Nephron (organoid): ENCODE data around the gene ENOPH1.
A peak's percentile ranks its signal among the peaks of the same experiment; 100 is the strongest.
"Not testable (repeated sequence)": the region's sequence is repeated elsewhere in the genome, so short reads cannot be mapped to it uniquely, and the experiment has no call there.

Experiments
- H3K27ac Mint-ChIP-seq, 3 experiments: 2 replicates each; pipeline ENCODE4 v1.8.0; 2020; ENCODE audit warnings: mixed read lengths in 3 of 3, mild to moderate bottlenecking in 2 of 3, moderate library complexity in 1 of 3
- H3K27me3 Mint-ChIP-seq: 2 replicates; pipeline ENCODE4 v1.8.0; 2021; ENCODE audit warnings: low read depth, mild to moderate bottlenecking, moderate library complexity, mixed read lengths
- H3K36me3 Mint-ChIP-seq: 2 replicates; pipeline ENCODE4 v1.8.0; 2020; ENCODE audit warnings: low read depth, mixed read lengths
- H3K4me1 Mint-ChIP-seq: 2 replicates; pipeline ENCODE4 v1.8.0; 2020; ENCODE audit warnings: mixed read lengths
- H3K4me3 Mint-ChIP-seq, 3 experiments: 2 replicates each; pipeline ENCODE4 v1.8.0; 2020; ENCODE audit warnings: mild to moderate bottlenecking in 3 of 3, mixed read lengths in 3 of 3, moderate library complexity in 2 of 3
- H3K9me3 Mint-ChIP-seq: 2 replicates; pipeline ENCODE4 v1.8.0; 2020; ENCODE audit warnings: mixed read lengths
- TF ChIP-seq, protein P1 (sequence below), 3 experiments: fragments of 200-600 bp; sonication (generic); IDR thresholded peaks; one replicate each; pipeline ENCODE4 v1.5.0; 2021; ENCODE audit warnings: antibody characterized with exemption in 3 of 3; ENCODE audit not compliant: unreplicated experiment in 3 of 3

The ENOPH1 gene

DNA sequence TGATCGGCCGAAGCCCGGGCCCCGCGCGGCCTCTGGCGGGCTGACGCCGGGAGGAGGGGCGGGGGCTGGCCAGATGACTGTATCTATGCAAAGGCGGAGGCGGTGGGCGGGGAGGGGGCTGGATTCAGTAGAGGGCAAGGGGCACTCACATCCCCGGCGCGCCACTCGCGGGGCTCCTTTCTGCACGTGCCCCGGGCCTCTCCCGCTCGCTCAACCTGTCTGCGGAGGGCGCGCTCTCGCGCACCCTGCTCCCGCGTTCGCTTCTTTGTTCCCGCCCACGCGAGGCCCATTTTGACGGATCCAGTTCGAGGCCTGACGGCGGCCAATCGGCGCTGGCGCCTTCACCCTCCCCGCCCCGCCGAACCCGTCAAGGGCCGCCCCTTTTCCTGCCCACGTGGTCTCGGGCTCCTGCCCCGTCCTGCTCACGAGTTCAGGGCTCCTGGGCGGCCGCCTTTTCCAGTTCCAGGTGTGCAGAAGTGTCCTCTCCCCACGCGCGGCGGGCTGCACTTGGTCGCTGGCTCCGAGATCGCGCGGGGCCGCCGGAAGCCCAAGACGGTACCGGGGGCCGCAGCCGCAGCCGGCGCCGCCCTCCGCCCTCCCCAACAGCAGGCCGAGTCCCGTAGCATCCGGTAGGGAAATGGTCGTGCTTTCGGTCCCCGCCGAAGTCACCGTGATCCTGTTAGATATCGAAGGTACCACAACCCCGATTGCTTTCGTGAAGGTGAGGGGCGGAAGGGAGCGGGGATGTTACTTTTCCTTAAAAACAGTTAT is at the start of gene ENOPH1, which contains the start of gene HNRNPDL:
TSS of gene ENOPH1 (plus strand) at position 398 of the 771 bp plus-strand sequence. CDS start at position 638, 240 bp downstream.
TSS of gene HNRNPDL (minus strand) at position 270 of the 771 bp plus-strand sequence. CDS start 772 bp downstream, outside the sequence.
- TF ChIP-seq, protein P1, sequence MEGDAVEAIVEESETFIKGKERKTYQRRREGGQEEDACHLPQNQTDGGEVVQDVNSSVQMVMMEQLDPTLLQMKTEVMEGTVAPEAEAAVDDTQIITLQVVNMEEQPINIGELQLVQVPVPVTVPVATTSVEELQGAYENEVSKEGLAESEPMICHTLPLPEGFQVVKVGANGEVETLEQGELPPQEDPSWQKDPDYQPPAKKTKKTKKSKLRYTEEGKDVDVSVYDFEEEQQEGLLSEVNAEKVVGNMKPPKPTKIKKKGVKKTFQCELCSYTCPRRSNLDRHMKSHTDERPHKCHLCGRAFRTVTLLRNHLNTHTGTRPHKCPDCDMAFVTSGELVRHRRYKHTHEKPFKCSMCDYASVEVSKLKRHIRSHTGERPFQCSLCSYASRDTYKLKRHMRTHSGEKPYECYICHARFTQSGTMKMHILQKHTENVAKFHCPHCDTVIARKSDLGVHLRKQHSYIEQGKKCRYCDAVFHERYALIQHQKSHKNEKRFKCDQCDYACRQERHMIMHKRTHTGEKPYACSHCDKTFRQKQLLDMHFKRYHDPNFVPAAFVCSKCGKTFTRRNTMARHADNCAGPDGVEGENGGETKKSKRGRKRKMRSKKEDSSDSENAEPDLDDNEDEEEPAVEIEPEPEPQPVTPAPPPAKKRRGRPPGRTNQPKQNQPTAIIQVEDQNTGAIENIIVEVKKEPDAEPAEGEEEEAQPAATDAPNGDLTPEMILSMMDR (IDR thresholded peaks at IDR 0.05; ENCODE audit: unreplicated experiment in 3 of 3): no peak
- Mint-ChIP-seq H3K27ac (peak within 1 kb of the TSS; percentile 97 to 100 (median 100)), H3K36me3 (peaks cover 42% of the 10 kb centered on the region), H3K27me3 (no peaks in the 10 kb centered on the region), H3K4me1 (peaks cover 32% of the 10 kb centered on the region), H3K9me3 (no peaks in the 10 kb centered on the region), H3K4me3 (peak within 1 kb of the TSS; percentile 99 to 100 (median 100))

DNA sequence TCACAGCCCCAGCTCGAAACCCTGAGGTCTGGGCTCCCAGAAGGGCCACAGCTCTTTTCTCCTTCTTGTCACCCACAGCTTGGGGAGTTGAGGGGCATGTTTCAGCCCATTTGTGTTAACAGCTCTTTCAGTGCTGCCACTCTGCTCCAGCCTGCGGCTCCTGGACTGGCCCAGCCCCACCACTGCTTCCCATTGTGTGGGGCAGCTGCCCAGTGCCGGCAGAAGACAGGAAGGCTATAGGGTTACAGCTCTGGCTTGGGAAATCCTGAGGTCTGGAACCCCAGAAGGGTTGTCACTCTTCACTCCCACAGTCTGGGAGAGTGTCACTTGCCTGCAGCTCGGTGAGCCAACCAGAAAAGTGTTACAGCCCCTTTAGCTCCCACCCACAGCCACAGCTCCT is 49.6 kb upstream of the ENOPH1 start:
- Mint-ChIP-seq H3K9me3 (peaks cover 14% of the 10 kb centered on the region), H3K27me3 (no peaks in the 10 kb centered on the region), H3K27ac (peak overlapping the region in 1 of 3 experiments; percentile 48), H3K36me3 (peaks cover 22% of the 10 kb centered on the region), H3K4me3 (no peak overlapping the region), H3K4me1 (peaks cover 32% of the 10 kb centered on the region)
- TF ChIP-seq, protein P1 (IDR thresholded peaks at IDR 0.05; ENCODE audit: unreplicated experiment in 3 of 3): no peak

DNA sequence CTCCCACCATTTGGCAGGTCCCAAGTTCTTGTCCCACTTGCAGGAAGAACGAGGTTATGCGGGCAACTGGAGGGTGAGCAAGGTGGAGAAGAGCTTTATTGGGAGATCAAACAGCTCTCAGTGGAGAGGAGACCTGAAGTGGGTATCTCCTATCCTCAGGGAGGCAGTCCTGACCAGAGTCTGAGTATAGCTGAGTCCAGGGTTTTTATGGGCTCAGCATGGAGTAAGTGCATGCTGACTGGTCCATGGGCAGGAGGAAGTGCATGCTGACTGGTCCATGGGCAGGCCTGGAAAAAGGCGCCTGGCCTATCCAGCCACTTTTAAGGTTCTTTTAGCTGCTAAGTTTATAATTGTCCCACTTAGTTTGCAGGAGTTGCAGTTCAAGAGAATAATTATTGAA is 49.2 kb upstream of the ENOPH1 start:
- Mint-ChIP-seq H3K9me3 (peaks cover 15% of the 10 kb centered on the region), H3K27ac (peak overlapping the region in 1 of 3 experiments; percentile 48), H3K27me3 (no peaks in the 10 kb centered on the region), H3K36me3 (peaks cover 22% of the 10 kb centered on the region), H3K4me1 (peaks cover 28% of the 10 kb centered on the region), H3K4me3 (no peak overlapping the region)
- TF ChIP-seq, protein P1 (IDR thresholded peaks at IDR 0.05; ENCODE audit: unreplicated experiment in 3 of 3): no peak

DNA sequence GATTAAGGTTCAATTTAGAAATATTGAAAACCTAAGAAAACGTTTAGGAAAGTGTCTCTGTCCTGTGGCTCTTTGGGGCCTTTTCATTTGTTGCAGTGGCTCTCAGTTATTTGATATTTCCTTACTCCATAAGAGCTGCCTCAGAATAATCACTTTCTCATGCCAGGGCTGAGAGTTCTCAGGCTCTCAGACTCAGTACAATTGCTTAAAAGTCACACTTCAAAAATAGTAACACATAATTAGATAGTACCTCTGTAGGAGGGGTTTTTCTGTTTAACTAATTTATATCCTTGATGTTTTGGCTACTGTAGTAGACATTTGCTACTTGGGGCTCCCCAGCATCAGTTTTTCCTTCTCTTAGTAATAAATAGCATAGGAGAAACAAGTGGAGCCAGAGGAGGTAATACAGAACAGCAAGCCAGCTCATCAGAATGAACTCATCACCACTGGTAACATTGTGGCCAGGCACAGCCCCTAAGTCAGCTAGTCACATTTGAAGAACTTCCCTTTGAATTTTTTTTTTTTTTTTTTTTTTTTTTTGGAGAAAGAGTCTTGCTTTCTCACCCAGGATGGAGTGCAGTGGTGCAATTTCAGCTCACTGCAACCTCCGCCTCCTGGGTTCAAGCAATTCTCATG is 48.6 kb upstream of the ENOPH1 start:
- Mint-ChIP-seq H3K4me3 (no peak overlapping the region), H3K9me3 (peaks cover 15% of the 10 kb centered on the region), H3K27me3 (no peaks in the 10 kb centered on the region), H3K4me1 (peaks cover 23% of the 10 kb centered on the region), H3K36me3 (peaks cover 17% of the 10 kb centered on the region), H3K27ac (no peak overlapping the region)
- TF ChIP-seq, protein P1 (IDR thresholded peaks at IDR 0.05; ENCODE audit: unreplicated experiment in 3 of 3): no peak

DNA sequence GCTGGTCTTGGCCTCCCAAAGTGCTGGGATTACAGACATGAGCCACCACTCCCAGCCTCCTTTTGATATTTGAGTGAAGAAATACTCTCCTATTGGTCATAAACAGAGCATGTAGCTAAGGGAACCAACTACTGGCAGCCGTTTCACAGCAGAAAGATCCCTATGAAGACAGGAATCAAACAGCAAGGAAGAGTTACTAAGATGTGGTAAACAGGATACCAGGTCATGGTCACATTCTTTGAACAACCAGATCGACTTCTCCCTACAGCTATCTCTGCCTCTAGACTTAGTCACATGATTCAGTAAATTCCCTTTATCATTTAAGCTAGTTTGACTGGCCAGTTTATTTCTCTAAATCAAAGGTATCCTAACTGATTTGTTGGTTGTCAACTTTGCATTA is 47.6 kb upstream of the ENOPH1 start:
- TF ChIP-seq, protein P1 (IDR thresholded peaks at IDR 0.05; ENCODE audit: unreplicated experiment in 3 of 3): no peak
- peaks cover 15% of the 10 kb centered on the region for H3K9me3 Mint-ChIP-seq
- H3K27ac Mint-ChIP-seq: no peak overlapping the region
- H3K27me3 Mint-ChIP-seq: no peaks in the 10 kb centered on the region
- peaks cover 14% of the 10 kb centered on the region for H3K36me3 Mint-ChIP-seq
- peaks cover 21% of the 10 kb centered on the region for H3K4me1 Mint-ChIP-seq
- no peak overlapping the region for H3K4me3 Mint-ChIP-seq

DNA sequence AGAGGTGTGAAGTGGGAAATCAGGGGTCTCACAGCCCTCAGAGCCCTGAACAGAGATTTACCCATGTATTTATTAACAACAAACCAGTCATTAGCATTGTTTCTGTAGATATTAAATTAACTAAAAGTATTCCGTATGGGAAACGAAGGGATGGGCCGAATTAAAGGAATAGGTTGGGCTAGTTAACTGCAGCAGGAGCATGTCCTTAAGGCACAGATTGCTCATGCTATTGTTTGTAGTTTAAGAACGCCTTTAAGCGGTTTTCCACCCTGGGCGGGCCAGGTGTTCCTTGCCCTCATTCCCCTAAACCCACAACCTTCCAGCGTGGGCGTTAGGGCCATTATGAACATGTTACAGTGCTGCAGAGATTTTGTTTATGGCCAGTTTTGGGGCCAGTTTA is 44.1 kb upstream of the ENOPH1 start:
- not testable (repeated sequence) for H3K36me3 Mint-ChIP-seq, H3K27ac Mint-ChIP-seq, H3K4me3 Mint-ChIP-seq, H3K27me3 Mint-ChIP-seq
- H3K4me1 Mint-ChIP-seq: peaks cover 13% of the 10 kb centered on the region
- peaks cover 15% of the 10 kb centered on the region for H3K9me3 Mint-ChIP-seq
